Gastrocnemius medialis (tissue), 4 donors: ENCODE measurements around the gene LRFN4.

Experiments
- CTCF ChIP-seq, 5 experiments: fragments of 450-650 bp in 3 of 5; fragments of 200-600 bp in 2 of 5; sonication (generic) in 2 of 5; IDR thresholded peaks in 4 of 5; conservative IDR thresholded peaks in 1 of 5; 1 replicate in 4 of 5; 2 replicates in 1 of 5; pipeline ENCODE4 v1.5.1; 2016 to 2019; ENCODE audit warnings: antibody characterized with exemption in 5 of 5, mild to moderate bottlenecking in 3 of 5, moderate library complexity in 3 of 5
- POLR2A ChIP-seq, 2 donors: fragments of 450-650 bp; IDR thresholded peaks; one replicate each; pipeline ENCODE4 v1.6.1; 2017; ENCODE audit warnings: antibody characterized with exemption in 2 of 2, mild to moderate bottlenecking in 2 of 2, moderate library complexity in 2 of 2

GRCh38 chr11:66888282-66888681 lies 31.4 kb downstream of the LRFN4 start:
- no peak for TF ChIP-seq CTCF (IDR thresholded peaks at IDR 0.05 in 4 of 5, conservative IDR thresholded peaks at IDR 0.05 in 1 of 5)
- no peak for TF ChIP-seq POLR2A (IDR thresholded peaks at IDR 0.05)
